OCI-LY3 (cell line): ENCODE results near the gene HNRNPA1L2.
"Not testable (repeated sequence)": the region's sequence is repeated elsewhere in the genome, so short reads cannot be mapped to it uniquely, and the experiment has no call there.

Experiments used
- H2AFZ ChIP-seq: fragments of 200-600, 300-600 bp; shearing (Covaris generic); 2 replicates; pipeline ENCODE4 v1.6.0; 2014; ENCODE audit warnings: antibody characterized with exemption, low read depth, low read length
- H3K27ac ChIP-seq: fragments of 200-600, 300-600 bp; sonication (generic); 2 replicates; pipeline ENCODE4 v1.5.1; 2014; ENCODE audit warnings: mild to moderate bottlenecking, low read length, moderate library complexity, mixed read lengths
- H3K27me3 ChIP-seq: fragments of 200-600, 300-600 bp; sonication (generic); 2 replicates; pipeline ENCODE4 v1.6.1; 2014; ENCODE audit warnings: low read depth, low read length, mixed read lengths
- H3K36me3 ChIP-seq: fragments of 200-600, 300-600 bp; sonication (generic); replicated peaks from 2 replicates; pipeline ENCODE3; 2014; ENCODE audit warnings: low read depth, low read length, mixed read lengths
- H3K4me1 ChIP-seq: fragments of 300-600, 200-600 bp; sonication (generic); 2 replicates; pipeline ENCODE4 v1.6.1; 2014; ENCODE audit warnings: low read length, mixed read lengths
- H3K4me2 ChIP-seq: fragments of 200-600, 300-600 bp; sonication (generic); 2 replicates; pipeline ENCODE4 v1.6.1; 2014; ENCODE audit warnings: low read length, mixed read lengths
- H3K4me3 ChIP-seq: fragments of 300-600, 200-600 bp; sonication (generic); 2 replicates; pipeline ENCODE4 v1.5.1; 2014; ENCODE audit warnings: antibody characterized with exemption, mild to moderate bottlenecking, low read length, moderate library complexity
- H3K79me2 ChIP-seq: fragments of 300-600, 200-600 bp; shearing (Covaris generic); 2 replicates; pipeline ENCODE4 v1.6.1; 2014; ENCODE audit warnings: mild to moderate bottlenecking, low read length, mixed read lengths
- H3K9ac ChIP-seq: fragments of 300-600, 200-600 bp; shearing (Covaris generic); 2 replicates; pipeline ENCODE4 v1.6.0; 2014; ENCODE audit warnings: mild to moderate bottlenecking, low read length, moderate library complexity
- H3K9me3 ChIP-seq: fragments of 200-600, 300-600 bp; shearing (Covaris generic); 2 replicates; pipeline ENCODE4 v1.6.1; 2014; ENCODE audit warnings: low read length, mixed read lengths; ENCODE audit not compliant: insufficient read depth
- H4K20me1 ChIP-seq: fragments of 200-600, 300-600 bp; sonication (generic); 2 replicates; pipeline ENCODE4 v1.6.1; 2016; ENCODE audit warnings: low read length, mixed read lengths; ENCODE audit not compliant: insufficient read depth
- EZH2phosphoT487 ChIP-seq: fragments of 200-600 bp; shearing (Covaris generic); IDR thresholded peaks from 2 replicates; pipeline ENCODE4 v1.6.1; 2018; ENCODE audit warnings: antibody characterized with exemption, mixed run types, low read depth
- TF ChIP-seq, protein P1 (sequence below): fragments of 200-600, 300-600 bp; sonication (generic); IDR thresholded peaks from 2 replicates; pipeline ENCODE4 v1.5.1; 2014; ENCODE audit warnings: antibody characterized with exemption, low read length, low read depth

HNRNPA1L2 gene

DNA sequence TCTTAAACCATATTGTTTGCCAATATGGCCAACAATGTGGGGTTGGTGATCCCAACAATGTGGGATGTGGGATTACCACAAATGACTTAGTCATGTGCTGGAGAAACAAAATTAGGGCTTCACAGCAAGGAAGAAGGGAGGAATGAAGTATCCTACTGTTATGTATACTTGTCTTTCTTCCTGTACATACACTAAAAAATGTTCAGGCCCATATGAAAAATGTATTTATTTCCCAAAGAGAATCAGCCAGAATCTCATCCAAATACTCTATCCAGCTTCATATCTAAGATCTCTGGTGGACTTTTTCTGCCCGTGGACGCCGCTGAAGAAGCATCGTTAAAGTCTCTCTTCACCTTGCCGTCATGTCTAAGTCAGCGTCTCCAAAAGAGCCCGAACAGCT, at the start of gene HNRNPA1L2:
HNRNPA1L2 (plus strand) TSS at position 301 of the 400 bp plus-strand sequence; CDS start at position 363, 62 bp downstream.
- peaks cover 19% of the 10 kb centered on the region for H3K36me3 ChIP-seq
- no peaks in the 10 kb centered on the region for H3K27me3 ChIP-seq
- H4K20me1 ChIP-seq = no peaks in the 10 kb centered on the region
- H3K79me2 ChIP-seq = no peaks in the 10 kb centered on the region
- H2AFZ ChIP-seq = no peak within 1 kb of the TSS
- no peak within 1 kb of the TSS for H3K4me2 ChIP-seq
- TF ChIP-seq EZH2phosphoT487 = no peak
- TF ChIP-seq, protein P1, sequence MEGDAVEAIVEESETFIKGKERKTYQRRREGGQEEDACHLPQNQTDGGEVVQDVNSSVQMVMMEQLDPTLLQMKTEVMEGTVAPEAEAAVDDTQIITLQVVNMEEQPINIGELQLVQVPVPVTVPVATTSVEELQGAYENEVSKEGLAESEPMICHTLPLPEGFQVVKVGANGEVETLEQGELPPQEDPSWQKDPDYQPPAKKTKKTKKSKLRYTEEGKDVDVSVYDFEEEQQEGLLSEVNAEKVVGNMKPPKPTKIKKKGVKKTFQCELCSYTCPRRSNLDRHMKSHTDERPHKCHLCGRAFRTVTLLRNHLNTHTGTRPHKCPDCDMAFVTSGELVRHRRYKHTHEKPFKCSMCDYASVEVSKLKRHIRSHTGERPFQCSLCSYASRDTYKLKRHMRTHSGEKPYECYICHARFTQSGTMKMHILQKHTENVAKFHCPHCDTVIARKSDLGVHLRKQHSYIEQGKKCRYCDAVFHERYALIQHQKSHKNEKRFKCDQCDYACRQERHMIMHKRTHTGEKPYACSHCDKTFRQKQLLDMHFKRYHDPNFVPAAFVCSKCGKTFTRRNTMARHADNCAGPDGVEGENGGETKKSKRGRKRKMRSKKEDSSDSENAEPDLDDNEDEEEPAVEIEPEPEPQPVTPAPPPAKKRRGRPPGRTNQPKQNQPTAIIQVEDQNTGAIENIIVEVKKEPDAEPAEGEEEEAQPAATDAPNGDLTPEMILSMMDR = no peak
- no peaks in the 10 kb centered on the region for H3K9me3 ChIP-seq
- H3K27ac ChIP-seq = no peak within 1 kb of the TSS
- H3K4me1 ChIP-seq = no peaks in the 10 kb centered on the region
- H3K4me3 ChIP-seq = no peak within 1 kb of the TSS
- H3K9ac ChIP-seq = no peak within 1 kb of the TSS

GRCh38 chr13:52593175-52593574, 49.1 kb upstream of the HNRNPA1L2 start:
- not testable (repeated sequence) for H2AFZ ChIP-seq, H3K27ac ChIP-seq, H3K36me3 ChIP-seq, H3K79me2 ChIP-seq, H3K27me3 ChIP-seq, H3K4me2 ChIP-seq, H3K9ac ChIP-seq, H3K4me1 ChIP-seq, H3K4me3 ChIP-seq, H4K20me1 ChIP-seq, H3K9me3 ChIP-seq

GRCh38 chr13:52593812-52594211, 48.4 kb upstream of the HNRNPA1L2 start:
- not testable (repeated sequence) for H3K27ac ChIP-seq, H3K36me3 ChIP-seq, H3K9me3 ChIP-seq, H3K4me1 ChIP-seq, H4K20me1 ChIP-seq, H3K79me2 ChIP-seq, H3K27me3 ChIP-seq, H3K4me2 ChIP-seq, H2AFZ ChIP-seq, H3K4me3 ChIP-seq, H3K9ac ChIP-seq

GRCh38 chr13:52594295-52594694, 47.9 kb upstream of the HNRNPA1L2 start:
- H3K4me1 ChIP-seq, H3K27me3 ChIP-seq, H3K36me3 ChIP-seq, H2AFZ ChIP-seq, H3K4me2 ChIP-seq, H4K20me1 ChIP-seq, H3K9ac ChIP-seq, H3K4me3 ChIP-seq, H3K9me3 ChIP-seq, H3K79me2 ChIP-seq, H3K27ac ChIP-seq: not testable (repeated sequence)

- H3K4me3 ChIP-seq = no peak overlapping the region
- H3K27ac ChIP-seq = no peak overlapping the region
- no peaks in the 10 kb centered on the region for H3K9me3 ChIP-seq
- no peak overlapping the region for H3K9ac ChIP-seq
- no peak overlapping the region for H2AFZ ChIP-seq
- H3K79me2 ChIP-seq = no peaks in the 10 kb centered on the region
- H4K20me1 ChIP-seq = no peaks in the 10 kb centered on the region
- H3K27me3 ChIP-seq = no peaks in the 10 kb centered on the region
- TF ChIP-seq, protein P1 = no peak
- TF ChIP-seq EZH2phosphoT487 = no peak
- H3K4me1 ChIP-seq = peaks cover 14% of the 10 kb centered on the region; the same call in 1 of the 2 replicates
- H3K4me2 ChIP-seq = no peak overlapping the region
- no peaks in the 10 kb centered on the region for H3K36me3 ChIP-seq
Measured at GRCh38 chr13:52597676-52598075, 44.6 kb upstream of the HNRNPA1L2 start.
